Measurements from ENCODE around the gene LAMA1.

Gene LAMA1

DNA sequence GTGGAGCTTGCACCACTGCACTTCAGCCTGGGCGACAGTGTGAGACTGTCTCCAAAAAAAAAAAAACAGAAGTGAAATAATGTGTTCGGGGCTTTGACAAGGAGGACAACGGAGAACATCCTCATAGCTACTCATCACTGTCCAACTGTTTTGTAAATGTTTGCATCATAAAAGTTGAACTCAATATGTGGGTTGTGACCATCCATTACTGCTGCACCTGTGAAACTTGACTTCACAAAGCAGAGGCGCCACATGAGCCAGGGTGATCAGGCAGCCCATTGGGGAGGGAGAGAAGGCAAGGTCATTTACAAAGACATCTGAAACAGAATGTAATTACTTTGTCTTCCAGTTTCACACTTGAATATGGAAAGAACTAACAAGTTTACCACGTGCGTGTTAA is 61.6 kb downstream of the LAMA1 start:
- no peak for DNase-seq (ENCODE audit: low read depth in 2 of 2)

DNA sequence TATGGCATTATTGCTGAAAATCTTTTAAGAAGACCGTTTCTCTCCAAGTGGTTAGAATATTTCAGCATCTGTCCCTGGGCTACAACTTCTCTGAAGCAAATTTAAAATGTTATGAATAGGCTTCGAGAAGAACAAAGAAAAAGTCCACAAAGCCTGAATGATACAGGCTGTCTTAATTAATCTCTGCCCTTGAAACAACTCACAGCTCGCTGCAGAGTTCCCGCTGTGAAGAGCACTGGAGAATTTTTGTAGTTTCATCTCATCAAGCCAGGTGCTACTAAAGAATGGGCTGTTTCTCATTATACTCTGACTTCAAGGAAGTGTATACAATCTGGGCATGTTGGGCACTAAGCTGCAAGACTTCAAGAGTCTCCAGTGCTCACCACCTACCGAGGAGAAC is 67.6 kb downstream of the LAMA1 start:
- DNase-seq (ENCODE audit: low read depth in 2 of 2), result no peak

DNA sequence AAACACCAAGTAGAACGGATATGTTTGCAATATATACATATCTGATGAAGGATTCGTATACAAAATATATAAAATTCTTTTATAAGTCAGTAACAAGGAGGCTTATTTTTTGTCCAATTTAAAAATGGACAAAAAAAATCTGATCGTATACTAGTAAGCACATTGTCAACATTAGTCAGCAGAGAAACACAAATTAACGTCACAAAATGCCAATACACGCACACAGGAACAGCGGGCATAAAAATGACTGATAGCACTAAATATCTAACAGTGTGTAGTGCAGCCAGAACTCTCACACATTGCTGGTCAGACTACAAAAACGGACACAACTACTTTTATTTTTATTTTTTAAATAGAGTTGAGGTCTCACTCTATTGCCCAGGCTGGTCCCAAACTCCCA is 69.5 kb downstream of the LAMA1 start:
- DNase-seq (ENCODE audit: low read depth in 2 of 2), result no peak

DNA sequence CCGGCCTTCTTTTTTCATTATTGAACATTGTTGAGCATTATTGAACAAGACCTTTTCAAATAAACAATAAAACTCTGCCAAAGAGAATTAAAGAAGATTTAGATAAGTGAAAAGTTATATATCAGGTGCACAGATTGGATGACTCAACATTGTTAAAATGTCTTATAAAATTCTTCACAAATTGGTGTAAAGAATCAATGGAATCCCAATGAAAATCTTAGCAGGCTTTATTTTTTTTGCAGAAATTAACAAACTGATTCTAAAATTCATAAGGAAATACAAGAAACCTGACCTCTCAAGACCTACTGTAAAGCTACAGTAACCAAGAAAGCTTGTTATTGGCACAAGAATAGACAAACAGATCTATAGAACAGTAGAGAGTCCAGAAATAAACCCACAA is 70.3 kb downstream of the LAMA1 start:
- no peak for DNase-seq (ENCODE audit: low read depth in 2 of 2)

DNA sequence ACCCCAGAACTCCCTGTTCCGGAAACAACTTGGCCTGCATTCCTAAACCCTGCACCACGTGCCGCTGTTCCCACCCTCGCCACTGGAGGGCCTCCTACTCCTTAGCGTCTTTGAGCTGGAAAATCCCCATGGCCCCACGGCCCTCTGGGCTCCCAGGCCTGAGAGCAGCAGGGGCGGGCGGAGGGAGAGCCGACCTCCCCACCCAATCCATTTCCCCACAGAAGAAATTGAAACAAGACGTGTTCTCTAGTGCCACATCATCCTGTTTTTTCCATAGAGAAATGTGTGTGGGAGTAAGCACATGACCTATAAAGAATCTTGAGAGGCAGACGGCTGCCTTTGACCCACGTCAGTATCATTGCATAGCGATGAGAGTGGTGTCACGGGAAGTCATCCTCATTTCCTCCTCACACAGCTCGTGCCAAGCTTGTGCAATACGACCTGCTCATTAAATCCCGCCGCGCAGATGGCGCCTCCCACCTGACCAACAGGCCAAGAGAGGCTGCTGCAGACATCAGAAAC is 79.2 kb downstream of the LAMA1 start:
- no peak for DNase-seq (ENCODE audit: low read depth in 2 of 2)

DNA sequence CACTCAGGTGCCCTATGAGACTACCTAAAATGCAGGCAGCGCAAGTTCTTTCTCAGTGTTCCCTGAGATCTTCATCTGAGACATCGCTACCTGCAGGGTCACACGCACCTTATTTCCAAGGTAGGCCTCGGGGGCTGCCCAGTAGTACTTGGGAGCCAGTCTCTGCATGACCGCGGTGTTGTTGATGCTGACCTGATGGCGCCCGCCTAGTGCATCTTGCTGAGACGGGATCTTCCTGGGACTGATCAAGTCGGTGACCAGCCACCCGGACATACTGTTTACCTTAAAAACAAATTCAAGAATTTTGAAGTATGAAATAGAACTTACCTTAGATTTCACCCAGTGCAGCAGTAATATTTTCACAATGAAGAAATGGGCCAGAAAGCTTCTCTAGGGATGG is 80.1 kb downstream of the LAMA1 start:
- no peak for DNase-seq (ENCODE audit: low read depth in 2 of 2)

DNA sequence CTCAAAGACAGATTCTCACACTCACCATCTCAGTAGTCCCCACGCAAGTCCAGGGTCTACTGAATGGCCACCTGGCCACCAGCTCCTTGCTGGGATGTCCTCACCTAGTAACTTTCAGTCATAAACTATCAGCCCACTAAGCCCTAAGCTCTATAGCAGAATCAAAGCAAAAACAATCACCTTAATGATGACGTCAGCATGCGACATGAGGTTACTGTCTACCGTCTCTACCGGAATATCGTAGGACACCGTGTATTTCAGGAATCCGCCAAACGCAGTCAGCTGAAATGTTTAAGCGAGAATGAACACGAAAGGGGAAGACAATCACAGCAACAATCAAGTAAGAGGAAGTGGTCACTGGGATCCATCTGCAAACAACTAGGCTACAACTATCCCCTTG is 81.8 kb downstream of the LAMA1 start:
- DNase-seq (ENCODE audit: low read depth in 2 of 2), result no peak

DNA sequence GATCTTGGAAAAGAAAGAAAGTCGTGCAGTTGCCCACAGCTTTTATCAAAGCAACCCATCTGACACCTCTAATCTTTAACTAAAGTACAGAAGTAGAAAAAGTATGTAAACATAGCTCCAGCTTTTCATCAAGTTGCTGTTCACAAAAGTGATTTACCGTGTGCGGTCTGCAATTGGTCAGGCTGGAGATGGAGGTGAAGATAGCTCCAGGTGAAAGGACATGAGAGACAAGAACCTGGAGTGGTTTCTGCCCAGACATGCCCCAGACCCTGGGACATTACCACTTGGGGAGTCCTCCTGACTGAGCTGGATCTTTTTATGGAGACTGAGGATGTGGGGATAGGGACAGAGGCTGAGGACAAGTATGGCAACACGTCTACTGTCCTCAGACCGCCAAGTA is 82.7 kb downstream of the LAMA1 start:
- DNase-seq (ENCODE audit: low read depth in 2 of 2), result no peak

DNA sequence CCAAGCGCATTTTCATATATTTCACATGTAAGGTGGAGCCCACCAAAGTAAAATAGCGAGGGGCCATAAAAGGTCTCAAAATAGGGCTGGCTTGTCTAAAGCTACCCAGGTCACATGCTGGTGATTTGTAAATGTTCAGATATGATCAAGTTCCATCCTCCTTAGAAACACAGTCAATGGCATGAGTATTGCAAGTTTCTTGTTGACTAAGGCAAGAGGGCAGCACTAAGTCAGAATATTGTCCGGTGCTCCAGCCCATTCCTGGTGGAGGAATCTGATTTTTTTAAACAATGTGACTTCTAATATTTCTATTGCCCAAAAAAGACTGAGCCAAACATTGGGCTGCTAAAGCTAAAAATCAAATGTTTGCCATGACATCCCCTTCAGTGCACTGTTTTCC is 85.1 kb downstream of the LAMA1 start:
- DNase-seq (ENCODE audit: low read depth in 2 of 2), result no peak

DNA sequence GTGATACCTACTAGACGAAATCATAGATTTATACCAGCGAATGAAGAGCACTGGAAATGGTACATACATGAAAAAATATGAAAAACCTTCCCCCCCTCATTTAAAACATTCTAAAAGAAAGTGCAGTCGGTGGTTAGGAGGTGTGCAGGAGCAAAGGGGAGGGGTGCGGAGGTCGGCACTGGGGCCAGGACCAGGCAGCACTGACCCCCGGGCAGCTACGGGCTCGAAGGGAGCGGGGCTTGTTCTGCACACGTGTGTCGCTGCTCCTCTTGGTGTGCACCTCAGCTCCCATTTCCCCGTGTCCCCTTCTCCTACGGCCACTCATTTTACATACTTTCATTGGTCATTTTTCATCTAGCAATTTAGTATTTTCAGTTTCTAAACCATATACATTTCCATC is 89.0 kb downstream of the LAMA1 start:
- DNase-seq (ENCODE audit: low read depth in 2 of 2), result no peak

DNA sequence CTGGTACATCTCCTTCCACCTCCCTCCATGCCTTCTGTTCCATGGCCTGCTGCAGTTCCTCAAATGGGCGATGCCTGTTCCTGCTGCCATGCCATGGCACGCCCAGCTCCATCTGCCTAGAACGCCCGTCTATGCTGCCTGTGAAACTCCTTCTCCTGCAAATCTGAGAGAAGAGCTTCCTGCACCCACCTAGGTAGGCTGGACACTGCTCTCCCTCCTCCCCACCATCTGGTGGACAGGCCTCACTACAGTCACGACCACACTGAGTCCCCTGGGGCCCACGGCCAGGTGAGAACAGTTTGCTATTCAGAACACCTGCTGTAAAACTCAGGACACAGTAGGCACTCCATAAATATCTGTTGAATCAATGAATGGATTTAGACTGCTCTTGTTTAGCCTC is 92.4 kb downstream of the LAMA1 start:
- DNase-seq (ENCODE audit: low read depth in 2 of 2), result no peak

DNA sequence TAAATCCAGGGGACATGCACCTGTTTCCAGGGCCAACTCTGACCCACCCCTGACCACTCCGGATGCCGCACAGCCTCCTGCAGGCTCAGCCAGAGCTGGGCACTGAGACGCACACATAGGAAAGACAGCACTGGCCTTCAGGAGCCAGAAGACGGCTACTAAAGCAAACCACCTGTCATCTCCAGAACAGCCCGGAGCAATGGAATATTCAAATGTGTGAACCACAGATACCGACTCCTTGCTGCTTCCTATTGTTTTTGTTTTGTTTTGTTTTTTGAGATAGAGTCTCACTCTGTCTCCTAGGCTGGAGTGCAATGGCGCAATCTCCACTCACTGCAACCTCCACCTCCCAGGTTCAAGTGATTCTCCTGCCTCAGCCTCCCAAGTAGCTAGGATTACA is 94.0 kb downstream of the LAMA1 start:
- DNase-seq (ENCODE audit: low read depth in 2 of 2), result no peak

DNA sequence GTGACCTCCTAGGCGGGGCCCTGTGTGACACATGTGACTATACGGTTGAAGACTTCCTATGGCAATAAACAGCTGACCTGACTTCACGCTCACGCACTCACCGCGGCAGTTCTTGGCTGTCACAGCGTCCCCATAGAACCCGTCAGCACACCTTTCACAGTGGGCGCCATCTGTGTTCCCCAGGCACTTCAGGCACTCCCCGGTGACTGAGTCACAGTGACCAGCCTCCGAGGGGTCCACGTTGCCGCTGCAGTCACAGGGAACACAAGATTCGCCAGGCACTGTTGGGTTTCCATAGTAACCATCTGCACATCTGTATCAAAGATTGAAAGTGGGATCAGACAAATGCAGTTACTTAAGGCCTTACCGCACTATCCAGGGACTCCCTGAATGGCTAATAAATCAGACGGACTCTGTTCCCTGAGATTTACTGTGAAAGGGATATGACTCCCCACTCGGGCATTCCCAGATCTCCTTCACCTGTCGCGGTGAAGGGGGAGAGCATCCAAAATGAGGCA is 94.5 kb downstream of the LAMA1 start:
- no peak for DNase-seq (ENCODE audit: low read depth in 2 of 2)

DNA sequence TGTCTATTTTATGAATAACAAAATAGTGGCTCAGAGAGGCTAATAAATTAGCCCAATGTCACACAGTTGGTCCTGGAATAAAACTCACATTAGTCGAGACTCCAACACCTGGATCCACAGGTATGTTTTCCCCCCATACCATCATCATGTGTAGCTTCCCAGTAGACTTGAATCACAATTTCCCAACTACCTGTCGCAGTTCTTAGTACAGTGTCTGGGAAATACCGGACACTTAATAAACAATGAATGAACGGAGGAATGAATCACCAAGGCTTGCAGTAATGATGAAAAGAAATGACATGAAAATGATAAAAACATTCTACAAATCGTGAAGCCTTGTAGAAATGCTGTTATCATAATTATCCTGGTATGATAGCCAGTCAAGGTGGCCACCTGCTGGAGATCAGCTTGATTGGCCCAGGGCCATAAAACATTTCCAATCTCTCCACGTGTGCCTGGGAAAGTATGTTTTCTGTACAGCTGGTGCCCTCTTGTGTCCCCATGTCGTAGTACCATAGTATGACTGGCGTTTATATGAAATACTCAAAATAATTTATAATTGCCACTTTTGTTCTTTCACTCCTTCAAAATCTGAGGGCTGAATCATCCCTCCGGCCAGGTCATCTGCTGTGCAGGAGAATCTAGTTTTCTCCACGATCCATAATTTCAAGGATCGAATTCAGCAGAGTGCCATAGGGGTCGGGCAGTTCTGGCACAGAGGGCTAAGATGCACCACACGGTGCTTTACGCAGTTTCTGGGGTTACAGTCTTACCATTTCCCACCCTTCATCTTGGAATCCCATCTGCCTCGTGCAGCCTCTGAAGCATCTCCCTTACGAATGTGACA is 95.4 kb downstream of the LAMA1 start:
- no peak for DNase-seq (ENCODE audit: low read depth in 2 of 2)

DNA sequence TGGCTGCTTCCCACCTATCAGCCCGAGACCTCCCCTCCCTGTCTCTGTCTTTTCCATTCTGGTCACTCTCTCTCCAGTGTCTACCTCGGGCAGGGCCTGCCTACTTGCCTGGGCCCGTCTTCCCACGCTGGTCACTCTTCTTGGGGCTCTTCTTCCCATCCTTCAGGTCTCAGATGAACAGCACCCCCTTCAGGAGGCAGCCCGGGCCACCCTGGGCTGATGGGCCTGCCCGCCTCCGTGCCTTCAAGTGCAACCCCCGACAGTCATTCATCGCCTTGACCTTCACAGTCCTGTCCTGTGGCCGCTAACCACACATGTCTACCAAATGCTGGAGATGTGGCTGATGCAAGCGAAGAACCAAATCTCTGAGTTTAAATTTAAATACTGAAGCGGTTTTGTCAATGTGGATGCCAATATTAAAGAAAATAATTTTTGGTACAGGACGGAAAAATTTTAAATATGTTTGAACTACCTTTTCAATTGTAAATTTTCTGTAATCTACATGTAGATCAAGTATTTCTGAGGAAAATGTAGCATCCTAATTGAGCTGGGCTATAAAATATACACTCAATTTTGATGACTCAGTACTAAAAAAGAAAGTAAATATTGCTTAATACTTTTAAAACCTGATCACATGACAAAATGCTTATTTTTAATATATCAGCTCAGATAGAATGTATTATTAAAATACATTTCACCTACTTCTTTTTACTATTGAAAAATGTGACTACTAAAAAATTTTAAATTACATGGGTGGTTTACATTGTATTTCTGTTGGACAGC is 96.4 kb downstream of the LAMA1 start:
- DNase-seq (ENCODE audit: low read depth in 2 of 2), result no peak

DNA sequence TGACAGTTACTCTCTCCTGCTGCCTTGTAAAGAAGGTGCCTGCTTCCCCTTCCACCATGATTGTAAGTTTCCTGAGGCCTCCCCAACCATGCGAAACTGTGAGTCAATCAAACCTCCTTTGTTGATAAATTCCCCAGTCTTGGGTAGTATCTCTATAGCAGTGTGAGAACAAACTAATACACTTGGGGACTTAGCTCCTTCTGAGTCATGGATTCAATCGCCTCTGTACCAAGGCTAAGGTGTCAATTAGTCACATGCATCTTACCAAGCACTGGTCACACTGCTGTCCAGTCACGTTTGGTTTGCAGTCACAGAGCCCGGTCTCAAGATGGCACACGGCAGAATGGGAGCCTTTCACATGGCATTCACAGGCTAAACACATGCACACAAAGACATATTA is 100.6 kb downstream of the LAMA1 start:
- DNase-seq (ENCODE audit: low read depth in 2 of 2), result no peak

DNA sequence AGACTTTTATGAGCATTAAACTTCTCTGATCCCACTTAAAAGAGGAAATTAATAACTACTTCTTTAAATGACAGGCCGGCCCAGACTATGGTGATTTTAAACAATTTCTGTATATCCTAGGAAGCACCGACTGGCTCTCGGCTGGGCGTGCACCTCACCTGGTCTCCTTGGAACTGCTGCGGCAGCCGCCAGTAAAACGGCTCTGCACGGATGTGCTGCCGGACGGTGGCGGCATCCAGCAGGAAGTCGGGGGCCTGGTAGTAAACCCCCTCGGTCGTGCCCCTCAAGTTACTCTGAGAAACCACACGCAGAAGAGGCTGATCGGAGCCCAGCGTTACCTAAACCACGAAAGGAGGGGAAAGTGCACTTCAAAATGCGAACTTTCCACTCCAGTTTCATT is 106.5 kb downstream of the LAMA1 start:
- no peak for DNase-seq (ENCODE audit: low read depth in 2 of 2)

DNA sequence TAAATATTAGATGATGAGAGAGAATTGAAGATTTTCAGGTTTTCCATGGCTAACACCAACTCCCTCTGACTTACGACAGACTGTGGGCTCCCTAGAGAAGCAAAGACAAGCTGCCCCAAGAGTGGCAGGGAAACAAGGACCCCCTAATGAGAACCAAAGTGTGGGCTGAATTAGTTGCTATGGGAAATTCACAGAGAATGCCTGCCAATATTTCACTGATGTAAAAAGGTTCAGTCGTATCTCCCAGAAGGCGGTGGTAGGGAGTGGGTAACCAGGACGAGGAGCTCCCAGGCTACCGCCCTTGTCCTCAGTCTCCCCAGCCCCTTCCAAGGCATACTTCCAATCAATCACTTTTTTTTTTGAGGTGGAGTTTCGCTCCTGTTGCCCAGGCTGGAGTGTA is 113.6 kb downstream of the LAMA1 start:
- DNase-seq (ENCODE audit: low read depth in 2 of 2), result no peak

DNA sequence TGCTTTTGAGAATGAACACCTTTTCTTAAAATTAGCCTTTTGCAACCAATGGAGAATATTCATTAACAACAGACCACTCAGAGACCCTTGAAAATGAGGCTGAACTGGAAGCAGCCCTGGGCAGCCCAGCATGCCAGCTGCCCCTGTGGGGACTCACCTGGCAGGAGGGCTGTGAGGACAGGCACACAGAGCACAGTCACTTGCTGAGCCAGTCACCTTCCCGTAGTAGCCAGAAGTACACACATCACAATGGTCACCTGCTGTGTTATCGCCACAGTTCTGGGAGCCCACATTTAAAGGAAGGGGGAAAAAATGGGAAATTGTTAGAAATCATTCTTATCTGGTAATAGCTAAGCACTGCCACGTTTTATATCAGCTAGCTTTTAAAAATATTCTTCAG is 115.5 kb downstream of the LAMA1 start:
- no peak for DNase-seq (ENCODE audit: low read depth in 2 of 2)

DNA sequence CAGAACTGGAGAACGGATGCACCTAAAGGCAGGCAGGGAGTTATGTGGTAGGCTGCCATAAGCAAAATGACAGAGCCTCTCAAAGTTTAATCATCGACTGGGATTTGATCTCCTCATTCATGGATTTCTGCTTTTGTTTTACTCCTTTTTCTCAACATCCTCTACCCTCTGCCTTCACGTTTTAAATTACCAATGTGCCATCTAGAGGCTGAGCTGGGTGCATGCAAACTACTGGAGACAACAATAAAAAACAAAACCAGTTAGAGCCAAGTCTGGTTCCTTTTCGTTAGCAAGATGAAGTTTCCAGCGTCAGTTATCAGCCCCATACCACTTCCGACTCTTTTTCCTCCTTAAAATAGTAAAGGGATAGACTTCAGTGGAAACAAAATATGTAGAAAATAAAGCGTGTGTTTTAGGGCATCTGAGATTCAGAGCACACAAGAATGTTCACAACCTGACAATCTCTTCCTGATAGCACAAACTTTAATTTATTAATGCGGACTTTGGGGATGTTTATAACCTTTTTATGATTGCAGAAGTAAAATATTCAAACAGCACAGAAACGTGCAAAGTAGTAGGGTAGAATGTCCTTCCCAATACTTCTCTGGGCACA is 117.0 kb downstream of the LAMA1 start:
- no peak for DNase-seq (ENCODE audit: low read depth in 2 of 2)

DNA sequence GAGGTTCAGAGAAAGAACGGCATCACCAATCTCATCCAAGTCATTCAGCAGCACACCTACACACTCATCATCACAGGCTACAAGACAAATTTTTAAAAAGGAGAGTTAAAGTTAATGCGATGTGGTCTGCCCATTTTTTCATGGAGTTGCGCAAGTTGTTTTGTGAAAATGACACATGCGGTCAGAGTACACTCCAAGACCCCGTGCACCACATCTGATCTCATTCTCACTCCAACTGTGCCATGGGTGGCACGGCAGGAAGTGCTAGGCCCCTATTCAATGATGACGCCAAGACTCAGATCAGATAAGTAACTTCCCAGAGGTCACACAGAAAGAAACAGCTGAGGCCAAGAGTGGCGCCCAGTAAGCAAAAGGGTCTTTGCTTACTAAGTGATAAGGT is 119.8 kb downstream of the LAMA1 start:
- DNase-seq (ENCODE audit: low read depth in 2 of 2), result no peak

DNA sequence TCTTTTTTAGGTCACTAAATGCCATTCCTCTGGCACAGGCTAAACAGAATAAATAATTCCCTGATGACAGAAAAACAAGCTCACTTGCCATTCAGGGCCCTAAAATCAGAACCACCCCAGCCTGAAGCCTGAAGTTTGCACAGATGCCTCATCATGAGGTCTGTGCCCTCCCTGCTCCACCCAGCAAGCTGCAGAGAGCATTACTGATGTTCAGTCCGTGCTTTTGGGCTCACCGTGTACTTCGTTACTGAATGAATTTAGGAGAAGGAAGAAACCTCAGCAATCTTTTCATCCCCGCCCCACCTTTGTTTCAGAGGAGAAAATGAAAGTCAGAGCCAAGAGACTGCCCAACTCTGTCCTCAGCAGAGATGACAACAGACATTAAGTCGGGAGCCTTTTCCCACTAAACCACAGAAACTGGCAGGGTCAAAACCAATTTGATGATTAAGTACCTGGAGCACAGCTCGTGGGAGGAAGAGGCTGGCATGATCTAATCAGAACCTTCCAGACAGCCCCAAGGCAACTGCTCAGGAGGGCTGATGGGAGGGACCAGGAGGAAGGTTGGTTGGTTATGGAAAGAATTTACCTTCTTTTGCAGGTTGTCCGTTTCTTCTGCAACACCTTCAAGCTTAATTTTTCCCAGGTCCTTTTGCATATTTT is 122.7 kb downstream of the LAMA1 start:
- DNase-seq (ENCODE audit: low read depth in 2 of 2), result no peak
